NCI-H2196 (cell line): ENCODE results near the gene GLIPR1L1.

Experiments
- DNase-seq: peaks from one replicate; lab custom pipeline; 2025; ENCODE audit not compliant: unreplicated experiment; lab: John Stamatoyannopoulos, UW

GLIPR1L1 gene

DNA sequence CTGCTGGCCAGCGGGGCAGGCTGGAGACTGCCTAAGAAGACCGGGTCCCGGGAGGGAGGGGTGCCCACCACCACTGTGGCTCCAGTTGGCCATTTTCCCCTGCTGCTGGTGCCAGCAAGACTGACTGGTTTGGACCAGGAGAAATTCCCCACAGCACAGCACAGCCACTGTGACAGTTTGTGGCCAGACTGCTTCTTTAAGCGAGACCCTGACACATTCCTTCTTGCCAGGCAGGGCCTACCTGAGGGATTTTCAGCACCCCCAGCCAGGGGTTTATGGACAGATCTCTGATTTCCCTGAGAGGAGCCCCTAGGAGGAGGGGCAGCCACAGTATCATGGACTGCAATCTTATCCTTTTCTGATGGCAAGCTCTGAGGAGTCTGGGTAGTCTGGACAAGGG, 15.5 kb downstream of the GLIPR1L1 start:
- no peak for DNase-seq

DNA sequence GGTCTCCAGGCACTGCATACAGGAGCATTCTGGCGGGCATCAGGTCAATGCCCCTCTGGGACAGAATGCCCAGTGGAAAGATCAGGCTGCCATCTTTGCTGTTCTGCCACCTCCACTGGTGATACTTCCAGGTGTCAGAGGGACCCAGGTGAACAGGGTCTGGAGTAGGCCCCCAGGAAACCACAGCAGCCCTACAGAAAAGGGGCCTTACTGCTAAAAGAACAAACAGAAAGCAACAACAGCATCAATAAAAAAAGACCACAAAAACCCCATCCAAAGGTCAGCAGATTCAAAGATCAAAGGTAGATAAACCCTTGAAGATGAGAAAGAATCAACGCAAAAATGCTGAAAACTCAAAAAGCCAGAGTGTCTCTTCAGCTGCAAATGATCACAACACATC, 15.9 kb downstream of the GLIPR1L1 start:
- DNase-seq = no peak

DNA sequence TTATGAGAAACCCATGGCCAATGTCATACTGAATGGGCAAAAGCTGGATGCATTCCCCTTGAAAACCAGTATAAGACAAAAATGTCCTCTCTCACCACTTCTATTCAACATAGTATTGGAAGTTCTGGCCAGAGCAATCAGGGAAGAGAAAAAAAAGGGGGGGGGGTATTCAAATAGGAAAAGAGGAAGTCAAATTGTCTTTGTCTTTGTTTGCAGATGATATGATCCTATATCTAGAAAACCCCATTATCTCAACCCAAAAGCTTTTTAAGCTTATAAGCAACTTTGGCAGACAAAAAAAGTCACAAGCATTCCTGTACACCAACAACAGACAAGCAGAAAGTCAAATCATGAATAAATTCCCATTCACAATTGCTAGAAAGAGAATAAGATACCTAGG, 19.5 kb downstream of the GLIPR1L1 start:
- no peak for DNase-seq

DNA sequence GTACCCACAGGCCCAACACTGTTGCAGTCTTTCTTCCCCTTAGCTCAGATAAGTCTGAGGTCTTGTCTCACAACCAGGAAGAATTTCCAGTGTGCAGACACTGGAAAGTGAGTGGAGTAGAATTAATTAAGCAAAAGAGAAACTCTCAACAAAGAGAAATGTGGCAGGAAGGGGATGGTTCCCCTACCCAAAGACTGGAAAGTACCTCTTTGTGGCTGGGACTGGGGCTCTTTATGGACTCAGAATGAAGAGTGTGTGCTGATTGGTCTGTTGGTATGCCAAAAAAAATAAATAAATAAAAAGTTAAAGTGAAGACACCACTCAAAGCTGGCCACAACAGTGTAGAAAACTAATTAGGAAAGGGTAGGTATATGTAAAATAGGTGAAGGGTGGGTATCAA, 26.4 kb downstream of the GLIPR1L1 start:
- no peak for DNase-seq

DNA sequence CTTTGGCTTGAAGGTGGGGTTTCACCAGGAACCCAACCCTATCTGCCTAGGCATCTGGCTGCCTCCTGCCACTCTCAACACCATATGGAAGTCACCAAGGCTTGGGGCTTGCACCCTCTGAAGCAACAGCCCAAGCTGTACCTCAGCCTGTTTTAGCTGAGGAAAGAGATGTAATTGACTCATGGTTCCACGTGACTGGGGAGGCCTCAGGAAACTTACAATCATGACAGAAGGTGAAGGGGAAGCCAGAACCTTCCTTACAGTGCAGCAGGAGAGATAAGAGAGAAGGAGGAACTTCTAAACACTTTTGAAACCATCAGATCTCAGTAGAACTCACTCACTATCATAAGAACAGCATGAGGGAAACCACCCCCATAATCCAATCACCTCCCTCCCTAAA, 26.9 kb downstream of the GLIPR1L1 start:
- DNase-seq = no peak

DNA sequence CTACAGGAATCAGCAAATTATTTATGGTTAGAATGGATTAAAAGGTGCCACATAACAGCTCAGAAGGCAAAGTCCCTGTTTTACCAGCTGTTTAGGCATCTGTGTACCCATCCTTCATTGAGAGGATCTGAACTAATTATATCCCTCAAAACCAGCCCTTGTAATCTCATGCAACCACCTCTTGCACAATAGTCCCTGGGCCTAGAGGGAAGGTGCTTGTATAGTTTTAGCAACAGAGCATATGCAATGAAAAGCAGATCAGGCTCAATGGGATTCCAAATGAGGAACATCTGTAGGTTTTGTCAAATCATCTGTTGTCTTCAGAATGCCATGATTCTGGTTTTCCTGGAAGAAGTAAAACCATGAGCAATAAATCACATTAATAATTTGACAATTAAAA, 30.4 kb downstream of the GLIPR1L1 start:
- DNase-seq = no peak

DNA sequence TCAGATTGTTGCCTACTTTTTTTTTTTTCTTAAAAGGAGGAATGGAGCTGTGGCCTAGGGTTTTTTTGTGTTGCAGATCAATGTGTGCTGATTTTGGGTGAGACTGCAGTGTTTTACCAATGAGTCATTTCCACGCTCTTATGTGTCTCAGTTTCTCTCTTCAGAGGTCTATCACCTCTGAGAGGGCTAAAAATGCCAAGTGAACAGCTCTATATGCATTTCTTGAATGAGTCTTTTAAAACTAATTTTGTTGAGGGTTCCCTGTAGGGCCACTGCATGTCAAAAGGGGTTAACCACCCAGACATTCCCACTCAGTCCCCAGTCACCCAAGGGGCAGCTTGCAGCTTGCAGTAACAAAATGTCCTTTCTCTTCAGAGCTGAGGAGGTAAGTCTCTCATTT, 32.2 kb downstream of the GLIPR1L1 start:
- no peak for DNase-seq

DNA sequence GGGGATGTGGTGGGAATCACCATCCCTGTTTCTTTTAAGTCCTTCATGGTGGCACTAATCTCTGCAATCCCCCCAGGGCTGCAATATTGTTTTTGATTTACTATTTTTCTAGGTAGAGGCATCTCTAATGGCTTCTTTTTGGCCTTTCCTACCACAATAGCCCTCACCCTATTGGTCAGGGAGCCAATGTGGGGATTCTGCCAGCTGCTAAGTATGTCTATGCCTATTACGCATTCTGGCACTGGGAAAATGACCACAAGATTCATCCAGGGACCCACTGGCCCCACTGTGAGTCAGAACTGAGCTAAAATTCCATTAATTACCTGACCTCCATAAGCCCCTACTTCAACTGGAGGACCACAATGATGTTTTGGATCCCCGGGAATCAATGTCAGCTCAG, 40.5 kb downstream of the GLIPR1L1 start:
- DNase-seq = no peak

DNA sequence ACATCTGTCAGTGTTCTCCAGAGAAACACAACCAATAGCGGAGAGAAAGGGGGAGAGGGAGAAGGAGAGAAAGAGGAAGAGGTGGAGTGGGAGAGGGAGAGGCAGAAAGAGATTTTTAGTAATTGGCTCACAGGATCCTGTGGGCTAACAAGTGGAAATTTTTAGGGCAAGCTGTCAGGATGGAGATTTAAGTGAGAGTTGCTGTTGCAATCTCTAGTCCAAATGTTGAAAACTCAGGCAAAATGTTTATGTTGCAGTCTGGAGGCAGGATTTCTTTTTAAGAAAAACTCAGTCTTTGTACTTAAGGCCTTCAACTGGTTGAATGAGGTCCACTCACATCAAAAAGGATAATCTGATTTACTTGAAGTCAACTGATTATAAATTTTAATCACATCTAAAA, 43.9 kb downstream of the GLIPR1L1 start:
- DNase-seq = no peak

DNA sequence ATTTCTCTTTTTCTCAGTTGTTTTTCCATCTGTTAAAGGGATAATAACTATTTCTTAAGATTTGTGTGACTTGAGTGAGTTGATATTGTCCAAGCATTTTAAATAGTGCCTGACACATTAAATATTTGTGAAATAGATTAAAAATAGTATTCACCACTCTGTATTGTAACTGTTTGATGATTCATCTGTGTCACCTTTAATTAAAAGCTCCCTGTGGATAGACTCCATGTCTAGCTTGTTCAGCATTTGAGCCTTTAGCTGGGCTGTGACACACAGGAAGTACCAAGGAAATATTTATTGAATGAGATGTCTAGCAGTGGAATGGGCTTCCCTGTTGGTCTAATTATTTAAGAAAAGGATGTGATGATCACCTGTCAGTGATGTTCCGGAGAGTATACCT, 54.6 kb downstream of the GLIPR1L1 start:
- peak; percentile 13 for DNase-seq

DNA sequence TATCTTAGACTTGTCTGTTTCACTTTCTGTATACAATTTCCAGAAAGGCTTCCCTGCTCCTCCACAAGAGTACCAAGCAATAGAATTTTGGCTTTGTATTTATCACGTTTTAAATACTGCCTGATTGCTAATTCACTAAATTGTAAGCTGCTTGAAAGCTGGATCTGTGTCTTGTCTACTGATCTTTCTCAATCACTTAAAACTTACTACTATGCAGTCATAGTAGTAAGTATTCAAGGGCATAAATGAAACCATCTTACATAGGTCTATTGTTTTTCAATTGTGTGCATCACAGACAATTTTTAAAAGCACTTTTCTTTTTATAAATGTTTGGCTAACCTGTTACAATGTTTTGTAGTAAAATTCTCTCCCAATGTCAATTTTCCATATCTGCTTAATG, 55.2 kb downstream of the GLIPR1L1 start:
- no peak for DNase-seq

DNA sequence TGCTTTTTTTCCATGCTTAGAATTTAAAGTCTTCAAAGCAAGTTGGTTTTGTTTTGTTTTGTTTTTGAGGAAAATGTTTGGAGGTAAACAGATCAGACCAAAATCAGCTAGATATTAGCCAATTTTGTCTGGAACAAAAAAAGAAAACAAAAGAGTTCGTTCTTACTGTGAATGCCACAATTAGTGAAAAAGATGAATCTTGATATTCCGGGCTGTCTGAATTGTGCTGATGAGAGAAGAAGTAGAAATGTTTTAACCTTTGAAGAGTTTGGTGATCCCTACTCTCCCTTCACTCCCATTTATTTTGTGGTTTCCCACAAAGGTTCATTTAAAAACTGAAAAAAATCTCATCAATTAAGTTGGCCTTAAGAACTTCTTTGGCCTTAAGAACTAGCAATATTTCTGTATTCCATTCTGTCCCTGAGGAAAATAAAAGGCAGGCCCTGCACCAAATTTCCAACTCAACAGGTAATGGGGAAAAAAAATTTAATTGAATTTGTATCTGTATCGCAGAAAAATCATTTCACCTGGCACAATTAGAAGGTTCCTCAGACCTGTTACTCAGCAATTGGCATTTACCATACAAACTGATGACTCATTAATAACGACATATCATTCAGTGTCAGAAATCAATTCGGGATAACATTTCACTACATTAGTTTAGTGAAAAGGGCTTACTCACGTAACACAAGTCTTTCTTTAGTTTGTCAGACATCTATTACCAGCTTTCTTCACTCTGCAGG, 55.9 kb downstream of the GLIPR1L1 start:
- no peak for DNase-seq

DNA sequence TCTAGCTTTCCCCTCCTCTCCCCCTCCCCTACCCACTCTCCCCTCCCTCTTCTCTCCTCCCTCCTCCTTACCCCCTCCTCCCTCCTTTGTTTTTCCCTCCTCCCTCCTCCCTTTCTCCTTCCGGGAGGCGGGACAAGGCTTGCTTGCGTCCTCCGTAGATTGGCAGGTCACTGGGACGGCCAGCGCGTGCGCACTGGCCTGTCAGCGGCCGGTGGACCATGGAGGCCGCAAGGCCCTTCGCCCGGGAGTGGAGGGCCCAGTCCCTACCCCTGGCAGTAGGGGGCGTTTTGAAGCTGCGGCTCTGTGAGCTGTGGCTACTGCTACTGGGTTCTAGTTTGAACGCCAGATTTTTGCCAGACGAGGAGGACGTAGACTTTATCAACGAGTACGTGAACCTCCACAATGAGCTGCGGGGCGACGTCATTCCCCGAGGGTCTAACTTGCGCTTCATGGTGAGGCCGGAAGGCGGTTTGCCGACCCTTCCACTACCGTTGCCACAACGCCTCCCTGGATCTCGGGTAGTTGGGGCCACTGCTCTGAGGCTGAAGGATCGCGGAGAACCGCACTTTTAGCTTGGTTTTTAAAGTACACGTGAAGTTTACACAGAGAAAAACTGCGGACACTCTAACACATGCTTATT, 56.5 kb downstream of the GLIPR1L1 start, which contains the start of gene GLIPR1L2:
Gene GLIPR1L2 (plus strand): TSS at position 191 of the 640 bp plus-strand sequence. CDS start 28 bp downstream, at position 219.
- peak; percentile 98 for DNase-seq

DNA sequence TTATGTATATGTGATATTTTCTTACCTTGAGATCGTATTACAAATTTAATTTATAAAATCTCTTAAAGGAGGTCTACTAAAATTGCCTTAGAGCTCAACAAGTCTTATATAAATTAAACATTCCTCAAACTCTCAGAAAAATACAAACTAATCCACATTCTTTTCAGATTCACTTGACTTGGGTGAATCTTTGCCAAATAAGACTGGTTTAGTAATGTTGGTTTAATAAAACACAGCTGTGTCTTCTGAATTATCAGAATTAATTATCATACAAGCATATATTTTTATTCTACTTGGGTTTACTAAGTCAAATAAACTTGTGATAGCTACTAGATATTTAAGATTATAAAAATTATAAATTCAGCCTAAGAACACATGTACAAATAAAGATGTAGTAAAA, 69.8 kb downstream of the GLIPR1L1 start:
- no peak for DNase-seq

DNA sequence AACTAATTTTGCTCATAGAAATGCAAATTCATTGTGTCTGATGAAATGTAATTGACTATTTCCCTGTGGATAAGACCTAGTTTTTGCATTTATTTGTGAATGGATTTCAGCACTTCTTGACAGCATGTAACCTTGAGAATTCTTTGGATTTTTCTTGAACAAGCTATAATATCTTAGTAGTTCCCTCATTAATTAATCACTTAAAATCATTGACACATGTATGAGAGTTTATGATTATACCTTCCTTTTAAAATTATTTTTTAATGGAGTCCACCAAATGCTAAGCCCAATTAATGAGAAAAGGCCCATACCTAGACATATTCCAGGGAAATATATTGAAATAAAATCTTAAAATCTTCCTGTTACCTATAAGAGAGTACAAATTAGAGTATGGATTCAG, 73.2 kb downstream of the GLIPR1L1 start:
- no peak for DNase-seq

DNA sequence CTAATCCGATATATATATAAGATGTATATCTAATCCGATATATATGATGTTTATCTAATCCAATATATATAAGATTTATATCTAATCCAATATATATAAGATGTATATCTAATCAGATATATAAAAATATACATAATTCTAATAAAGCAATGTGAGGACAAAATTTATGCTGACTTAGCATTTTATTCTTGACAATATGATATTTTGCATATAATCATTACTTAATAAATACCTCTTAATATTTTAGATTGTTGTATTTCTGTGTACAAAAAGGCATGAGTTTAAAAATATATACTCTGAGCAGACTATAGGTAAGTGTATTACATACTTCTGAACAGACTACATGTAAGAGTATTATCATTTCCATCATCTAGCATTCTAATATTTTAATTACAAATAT, 75.4 kb downstream of the GLIPR1L1 start:
- DNase-seq = no peak

DNA sequence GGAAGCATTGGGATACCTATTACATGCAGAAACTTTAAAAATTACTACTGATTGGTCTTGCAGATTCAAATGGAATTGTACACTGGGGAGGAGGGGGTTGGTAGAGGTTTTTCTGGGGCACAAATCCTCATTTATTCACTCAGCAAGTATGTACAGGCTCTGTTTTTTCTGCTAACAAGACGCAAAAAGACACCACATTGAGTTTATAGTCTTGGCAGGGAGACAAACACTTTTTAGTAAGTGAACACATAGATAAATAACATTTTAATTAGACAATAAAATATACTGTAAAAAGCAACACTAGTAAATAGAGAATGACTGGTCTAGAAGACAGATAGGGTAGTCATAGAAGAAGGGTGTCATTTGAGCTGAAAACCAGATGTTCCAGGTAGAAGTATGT, 80.2 kb downstream of the GLIPR1L1 start:
- no peak for DNase-seq

DNA sequence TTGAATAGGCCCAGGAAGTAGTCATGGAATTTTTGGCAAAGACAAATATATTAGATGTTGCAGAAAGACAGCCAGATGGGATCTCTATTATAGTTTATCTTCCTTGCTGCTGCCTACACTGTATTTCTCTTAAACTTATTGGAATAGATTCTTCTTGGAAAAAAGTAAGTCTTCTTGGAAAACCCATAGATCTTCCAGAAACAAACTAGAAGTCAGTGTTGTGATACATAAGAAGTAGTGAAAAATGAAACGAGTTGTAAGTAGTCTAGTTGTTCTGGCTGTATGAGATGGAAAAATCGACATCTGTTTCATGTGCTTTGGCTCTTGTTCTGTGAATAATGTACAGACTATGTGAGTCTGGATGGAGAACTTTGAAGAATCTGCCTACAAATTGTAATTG, 85.4 kb downstream of the GLIPR1L1 start:
- no peak for DNase-seq
